ENCODE data around the gene DDIAS. TPM values are rescaled to one million over a fixed set of nuclear protein-coding genes. Genes with fewer than 3 reads are reported as not detected.
"Not testable (repeated sequence)": the region's sequence is repeated elsewhere in the genome, so short reads cannot be mapped to it uniquely, and the experiment has no call there.

Gene DDIAS
- total RNA-seq, 4 donors from 2014 or later = 0.27 to 0.83 (median 0.47) TPM; not detected in 1

DNA sequence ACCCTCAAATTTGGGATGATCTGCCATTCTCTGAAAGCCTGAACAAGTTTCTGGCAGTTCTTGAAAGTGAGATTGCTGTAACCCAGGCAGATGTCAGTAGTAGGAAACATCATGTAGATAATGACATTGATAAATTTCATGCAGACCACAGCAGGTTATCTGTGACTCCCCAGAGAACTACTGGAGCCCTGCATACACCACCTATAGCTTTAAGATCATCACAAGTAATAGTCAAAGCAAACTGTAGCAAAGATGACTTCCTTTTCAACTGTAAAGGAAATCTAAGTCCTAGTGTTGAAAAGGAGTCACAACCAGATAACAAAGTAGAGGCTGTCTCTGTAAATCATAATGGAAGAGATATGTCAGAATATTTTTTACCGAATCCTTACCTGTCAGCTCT lies 31.0 kb downstream of the DDIAS start:
- no peaks in the 10 kb centered on the region for H3K4me1 ChIP-seq
- no peak overlapping the region for H3K27ac ChIP-seq
- H3K27me3 ChIP-seq = no peaks in the 10 kb centered on the region
- H3K4me3 ChIP-seq = no peak overlapping the region
- no peak for TF ChIP-seq POLR2A (IDR thresholded peaks at IDR 0.05)
- TF ChIP-seq, protein P1, sequence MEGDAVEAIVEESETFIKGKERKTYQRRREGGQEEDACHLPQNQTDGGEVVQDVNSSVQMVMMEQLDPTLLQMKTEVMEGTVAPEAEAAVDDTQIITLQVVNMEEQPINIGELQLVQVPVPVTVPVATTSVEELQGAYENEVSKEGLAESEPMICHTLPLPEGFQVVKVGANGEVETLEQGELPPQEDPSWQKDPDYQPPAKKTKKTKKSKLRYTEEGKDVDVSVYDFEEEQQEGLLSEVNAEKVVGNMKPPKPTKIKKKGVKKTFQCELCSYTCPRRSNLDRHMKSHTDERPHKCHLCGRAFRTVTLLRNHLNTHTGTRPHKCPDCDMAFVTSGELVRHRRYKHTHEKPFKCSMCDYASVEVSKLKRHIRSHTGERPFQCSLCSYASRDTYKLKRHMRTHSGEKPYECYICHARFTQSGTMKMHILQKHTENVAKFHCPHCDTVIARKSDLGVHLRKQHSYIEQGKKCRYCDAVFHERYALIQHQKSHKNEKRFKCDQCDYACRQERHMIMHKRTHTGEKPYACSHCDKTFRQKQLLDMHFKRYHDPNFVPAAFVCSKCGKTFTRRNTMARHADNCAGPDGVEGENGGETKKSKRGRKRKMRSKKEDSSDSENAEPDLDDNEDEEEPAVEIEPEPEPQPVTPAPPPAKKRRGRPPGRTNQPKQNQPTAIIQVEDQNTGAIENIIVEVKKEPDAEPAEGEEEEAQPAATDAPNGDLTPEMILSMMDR (IDR thresholded peaks at IDR 0.05) = no peak
- no peaks in the 10 kb centered on the region for H3K36me3 ChIP-seq
- H3K9me3 ChIP-seq = no peaks in the 10 kb centered on the region
- DNase-seq = no peak

DNA sequence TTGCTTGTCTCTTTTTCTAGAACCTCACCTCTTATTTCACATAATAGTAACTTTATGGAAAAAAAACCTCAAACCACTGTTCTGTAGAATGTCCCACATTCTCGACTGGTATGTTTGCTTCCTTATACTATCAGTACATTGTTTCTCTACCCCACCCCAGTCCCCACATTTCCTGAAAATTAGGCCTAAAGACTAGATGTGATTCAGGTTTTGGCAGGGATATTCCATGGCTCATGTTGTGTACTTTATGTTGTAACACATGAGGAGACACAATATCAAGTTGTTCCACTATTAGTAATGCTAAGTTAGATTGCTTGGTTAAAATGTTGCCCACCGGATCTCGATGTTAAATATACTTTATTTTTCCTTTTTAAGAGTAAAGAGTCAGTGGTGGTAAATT lies 34.7 kb downstream of the DDIAS start:
- Histone ChIP-seq H3K4me3 (no peak overlapping the region), H3K27me3 (no peaks in the 10 kb centered on the region), H3K36me3 (no peaks in the 10 kb centered on the region), H3K4me1 (no peaks in the 10 kb centered on the region), H3K9me3 (no peaks in the 10 kb centered on the region), H3K27ac (no peak overlapping the region)
- TF ChIP-seq, protein P1 (IDR thresholded peaks at IDR 0.05) = no peak
- TF ChIP-seq POLR2A (IDR thresholded peaks at IDR 0.05) = no peak
- no peak for DNase-seq

DNA sequence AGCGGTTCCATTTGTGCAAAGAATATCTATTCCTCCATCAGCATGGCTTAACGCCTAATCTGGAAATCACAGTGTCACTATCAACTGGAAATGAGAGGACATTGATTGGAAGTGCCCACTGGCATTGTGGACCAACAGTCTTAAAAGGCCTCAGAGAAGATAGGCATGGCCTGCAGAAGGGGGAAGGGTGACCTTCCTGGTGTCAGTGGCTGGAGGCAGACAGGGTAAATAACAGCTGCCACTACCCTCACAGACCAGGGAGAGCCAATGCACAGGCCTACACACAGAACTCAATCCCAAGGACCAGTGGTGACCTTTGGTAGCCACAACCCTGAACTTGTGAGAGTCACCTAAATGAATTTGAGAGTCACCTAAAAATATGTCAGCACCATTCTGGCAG lies 36.0 kb downstream of the DDIAS start:
- TF ChIP-seq, protein P1 (IDR thresholded peaks at IDR 0.05) = no peak
- TF ChIP-seq POLR2A (IDR thresholded peaks at IDR 0.05) = no peak
- Histone ChIP-seq H3K27me3 (no peaks in the 10 kb centered on the region), H3K27ac (no peak overlapping the region), H3K9me3 (peaks cover 0 to 4% (median 0%) of the 10 kb centered on the region in 4 donors), H3K36me3 (no peaks in the 10 kb centered on the region), H3K4me1 (no peaks in the 10 kb centered on the region), H3K4me3 (no peak overlapping the region)
- no peak for DNase-seq

DNA sequence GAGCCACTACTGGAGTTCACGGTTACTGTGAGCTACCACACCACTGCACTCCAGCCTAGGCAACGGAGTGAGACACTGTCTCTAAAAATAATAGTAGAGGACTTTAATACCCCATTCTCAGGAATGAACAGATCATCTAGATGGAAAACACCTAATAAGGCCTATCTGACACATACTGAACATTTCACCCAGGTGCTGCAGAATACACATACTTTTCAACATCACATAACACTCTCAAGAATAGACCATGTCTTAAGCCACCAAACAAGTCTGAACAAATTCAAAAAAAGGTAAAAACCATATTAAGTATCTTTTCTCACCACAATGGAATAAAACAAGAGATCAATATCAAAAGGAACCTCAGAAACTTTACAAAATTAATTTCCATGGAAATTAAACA lies 37.9 kb downstream of the DDIAS start:
- H3K9me3 ChIP-seq = peaks cover 0 to 4% (median 0%) of the 10 kb centered on the region in 4 donors
- no peaks in the 10 kb centered on the region for H3K36me3 ChIP-seq
- H3K27me3 ChIP-seq = no peaks in the 10 kb centered on the region
- no peak for DNase-seq
- TF ChIP-seq POLR2A (IDR thresholded peaks at IDR 0.05) = no peak
- TF ChIP-seq, protein P1 (IDR thresholded peaks at IDR 0.05) = no peak
- H3K4me1 ChIP-seq = no peaks in the 10 kb centered on the region
- no peak overlapping the region for H3K4me3 ChIP-seq
- no peak overlapping the region for H3K27ac ChIP-seq

DNA sequence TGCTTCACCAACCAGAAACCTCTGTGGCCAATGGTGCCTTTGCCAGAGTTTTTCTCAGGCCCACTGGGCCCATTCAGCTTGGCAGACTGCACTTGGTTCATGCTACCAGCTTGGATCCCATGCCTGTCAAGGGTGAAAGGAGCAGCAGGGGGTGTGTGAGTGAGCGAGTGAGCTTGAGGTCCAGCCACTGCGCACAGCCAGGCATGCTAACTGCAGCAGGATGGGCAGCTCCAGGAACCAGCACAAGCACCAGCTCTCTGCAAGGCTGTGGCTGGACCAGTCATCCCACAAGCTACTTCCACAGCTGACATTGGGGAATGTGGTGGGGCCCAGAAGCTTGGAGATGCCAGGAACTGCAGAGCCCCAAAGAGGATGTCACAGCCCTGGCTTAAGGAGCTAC lies 40.8 kb downstream of the DDIAS start:
- Histone ChIP-seq H3K27me3 (no peaks in the 10 kb centered on the region), H3K27ac (no peak overlapping the region), H3K36me3 (no peaks in the 10 kb centered on the region), H3K9me3 (peaks cover 0 to 4% (median 0%) of the 10 kb centered on the region in 4 donors), H3K4me1 (no peaks in the 10 kb centered on the region), H3K4me3 (no peak overlapping the region)
- no peak for DNase-seq
- TF ChIP-seq POLR2A (IDR thresholded peaks at IDR 0.05) = no peak
- TF ChIP-seq, protein P1 (IDR thresholded peaks at IDR 0.05) = no peak

DNA sequence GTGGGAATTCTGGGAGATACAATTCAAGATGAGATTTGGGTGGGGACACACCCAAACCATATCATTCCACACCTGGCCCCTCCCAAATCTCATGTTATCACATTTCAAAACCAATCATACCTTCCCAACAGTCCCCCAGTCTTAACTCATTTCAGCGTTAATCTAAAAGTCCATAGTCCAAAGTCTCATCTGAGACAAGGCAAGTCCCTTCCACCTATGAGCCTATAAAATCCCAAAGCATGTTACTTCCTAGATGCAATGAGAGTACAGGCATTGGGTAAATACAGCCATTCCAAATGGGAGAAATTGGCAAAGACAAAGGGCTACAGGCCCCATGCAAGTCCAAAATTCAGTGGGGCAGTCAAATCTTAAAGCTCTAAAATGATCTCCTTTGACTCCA lies 41.9 kb downstream of the DDIAS start:
- H3K4me3 ChIP-seq, H3K9me3 ChIP-seq, DNase-seq, H3K4me1 ChIP-seq, H3K27me3 ChIP-seq, H3K27ac ChIP-seq, H3K36me3 ChIP-seq: not testable (repeated sequence)

All from Peyer's patch (tissue), 4 donors.